HG03196 (cell line): ENCODE results near the gene PLXNA3.
A peak's percentile ranks its signal among the peaks of the same experiment; 100 is the strongest.
"Not testable (repeated sequence)": the region's sequence is repeated elsewhere in the genome, so short reads cannot be mapped to it uniquely, and the experiment has no call there.

Experiments
- ATAC-seq: cut with Tn5 transposase; IDR thresholded peaks from one replicate; pipeline ENCODE4 v1.9.1; 2021; ENCODE audit not compliant: unreplicated experiment

PLXNA3 gene

GRCh38 chrX:154495472-154495922 lies 37.4 kb downstream of the PLXNA3 start:
- ATAC-seq, result no peak

DNA sequence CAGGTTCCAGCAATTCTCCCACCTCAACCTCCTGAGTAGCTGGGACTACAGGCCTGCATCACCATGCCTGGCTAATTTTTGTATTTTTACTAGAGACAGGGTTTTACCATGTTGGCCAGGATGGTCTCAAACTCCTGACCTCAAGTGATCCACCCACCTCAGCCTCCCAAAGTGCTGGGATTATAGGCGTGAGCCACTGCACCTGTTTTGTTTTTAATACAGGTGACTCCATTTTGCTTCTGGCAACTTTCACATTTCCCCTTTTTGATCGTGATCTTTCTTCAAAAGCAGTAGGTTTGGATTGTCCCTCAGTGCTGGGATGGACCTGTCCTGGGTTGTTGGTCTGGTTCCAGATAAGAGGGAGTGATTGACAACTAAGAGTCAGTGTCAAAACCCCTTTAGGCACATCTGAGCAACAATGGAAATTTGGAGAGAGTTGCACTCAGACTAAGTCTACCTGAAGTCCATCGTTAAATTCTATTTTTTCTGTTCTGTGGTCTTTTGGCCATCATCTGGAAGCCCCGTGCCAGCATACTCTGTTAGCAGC lies 38.6 kb downstream of the PLXNA3 start:
- not testable (repeated sequence) for ATAC-seq

DNA sequence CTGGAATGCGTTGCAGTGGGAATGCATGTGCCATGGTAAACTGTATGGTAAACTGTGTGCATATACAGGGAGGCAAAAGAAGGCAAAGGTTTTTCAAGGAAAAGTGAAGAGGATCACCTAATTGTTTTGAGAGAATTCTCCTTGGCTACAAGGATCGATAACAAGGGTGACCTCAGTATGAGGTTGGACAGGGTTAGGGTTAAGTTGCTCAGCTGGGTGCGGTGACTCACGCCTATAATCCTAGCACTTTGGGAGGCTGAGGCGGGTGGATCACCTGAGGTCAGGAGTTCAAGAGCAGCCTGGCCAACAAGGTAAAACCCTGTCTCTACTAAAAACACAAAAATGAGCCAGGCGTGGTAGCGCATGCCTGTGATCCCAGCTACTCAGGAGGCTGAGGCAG lies 43.3 kb downstream of the PLXNA3 start:
- not testable (repeated sequence) for ATAC-seq

DNA sequence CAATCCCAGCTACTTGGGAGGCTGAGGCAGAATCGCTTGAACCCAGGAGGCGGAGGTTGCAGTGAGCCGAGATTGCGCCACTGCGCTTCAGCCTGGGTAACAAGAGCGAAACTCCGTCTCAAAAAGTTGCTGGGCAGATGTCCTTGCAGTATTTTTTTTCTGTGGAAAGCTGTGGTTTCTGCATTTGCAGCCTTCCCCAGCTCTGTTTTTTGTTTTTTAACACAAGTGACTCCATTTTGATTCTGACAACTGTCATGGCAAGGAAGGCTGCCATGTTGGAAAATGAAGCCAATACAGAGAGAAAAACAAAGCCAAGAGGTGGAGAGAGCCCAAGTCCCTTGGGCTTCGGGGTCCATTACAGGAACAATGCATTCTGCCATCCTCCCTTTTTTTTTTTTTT lies 44.0 kb downstream of the PLXNA3 start:
- no peak for ATAC-seq

DNA sequence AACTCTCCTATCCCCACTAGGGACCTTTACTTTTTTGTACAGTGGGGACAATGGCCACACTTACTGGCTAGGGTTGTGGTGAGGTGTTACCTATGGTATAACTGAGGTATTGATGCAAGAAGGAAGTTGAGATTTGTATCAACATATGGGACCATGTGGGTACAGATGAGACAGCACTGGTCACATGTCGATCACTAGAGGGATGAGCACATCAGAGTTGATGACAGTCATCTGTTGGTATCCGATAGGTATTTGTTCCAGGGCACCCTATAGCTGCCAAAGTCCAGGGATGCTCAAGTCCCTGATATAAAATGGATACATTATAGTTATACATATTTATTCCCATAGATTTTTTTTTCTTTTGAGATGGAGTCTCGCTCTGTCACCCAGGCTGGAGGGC lies 44.9 kb downstream of the PLXNA3 start:
- ATAC-seq, result no peak

- no peak for ATAC-seq
These were observed 47.7 kb downstream of the PLXNA3 start for GRCh38 chrX:154505734-154506133.

GRCh38 chrX:154506483-154507332 lies 48.6 kb downstream of the PLXNA3 start:
- no peak for ATAC-seq

GRCh38 chrX:154507673-154508383 lies 49.7 kb downstream of the PLXNA3 start:
- ATAC-seq, result no peak

- ATAC-seq, result no peak
These were observed 50.3 kb downstream of the PLXNA3 start for GRCh38 chrX:154508384-154508745.

DNA sequence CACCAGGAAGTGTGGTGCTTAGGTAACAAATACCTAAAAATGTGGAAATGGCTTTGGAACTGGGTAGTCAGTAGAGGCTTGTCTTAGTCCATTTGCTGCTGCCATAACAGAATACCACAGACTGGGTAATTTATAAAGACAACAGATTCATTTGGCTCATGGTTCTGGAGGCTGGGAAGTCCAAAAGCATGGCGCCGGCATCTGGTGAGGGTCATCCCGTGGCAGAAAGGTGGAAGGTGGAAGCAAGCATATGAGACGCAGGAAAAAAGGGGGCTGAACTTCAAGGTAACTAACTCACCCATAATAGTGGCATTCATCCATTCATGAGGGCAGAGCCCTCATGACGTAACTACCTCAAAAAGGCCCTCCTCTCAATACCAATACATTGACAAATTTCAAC lies 51.4 kb downstream of the PLXNA3 start:
- ATAC-seq, result no peak

GRCh38 chrX:154511761-154512160 lies 53.7 kb downstream of the PLXNA3 start:
- no peak for ATAC-seq

DNA sequence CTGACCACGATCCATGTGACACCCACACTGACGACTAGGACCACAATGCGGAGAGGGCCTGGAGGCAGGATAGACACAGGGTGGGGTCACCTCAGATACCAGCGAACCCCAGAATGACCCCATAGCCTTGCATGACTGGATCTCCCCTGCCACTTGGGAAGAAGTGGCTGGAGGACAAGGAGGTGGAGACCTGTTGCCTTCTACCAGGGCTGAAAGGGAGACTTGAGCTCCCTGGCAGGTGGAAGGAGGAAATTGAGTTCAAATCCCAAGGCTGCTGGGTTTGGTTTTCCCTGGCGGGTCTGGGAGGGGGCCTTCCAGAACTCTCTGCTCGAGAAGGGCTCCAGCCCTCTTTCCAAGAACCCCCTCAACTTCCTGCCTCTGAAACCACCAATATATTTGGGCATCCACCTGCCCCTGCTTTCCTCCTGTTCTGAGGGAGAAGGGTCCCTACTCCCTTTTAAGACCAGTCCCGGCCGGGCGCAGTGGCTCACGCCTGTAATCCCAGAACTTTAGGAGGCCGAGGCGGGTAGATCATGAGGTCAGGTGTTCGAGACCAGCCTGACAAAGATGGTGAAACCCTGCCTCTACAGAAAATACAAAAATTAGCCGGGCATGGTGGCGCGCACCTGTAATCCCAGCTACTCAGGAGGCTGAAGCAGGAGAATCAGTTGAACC lies 54.9 kb downstream of the PLXNA3 start:
- no peak for ATAC-seq

DNA sequence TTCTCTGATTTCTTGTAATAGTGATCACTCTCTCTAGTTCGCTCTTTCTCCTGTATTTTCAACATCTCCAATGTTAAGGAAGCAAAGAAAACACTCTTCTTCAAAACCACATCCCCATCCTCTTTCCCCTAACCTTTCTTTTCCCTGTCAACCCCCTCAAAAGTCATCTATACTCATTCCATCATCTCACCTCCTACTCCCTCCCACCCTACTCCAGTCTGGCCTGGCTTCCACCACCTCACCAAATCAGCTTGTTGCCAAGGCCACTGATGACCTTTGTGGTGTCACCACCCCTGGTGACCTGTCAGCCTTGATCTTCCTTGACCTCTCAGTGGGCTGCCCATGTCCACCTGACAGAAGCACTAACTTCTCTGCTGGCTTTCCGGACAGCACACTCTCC lies 55.6 kb downstream of the PLXNA3 start:
- ATAC-seq, result no peak

- ATAC-seq, result no peak
These were observed 57.2 kb downstream of the PLXNA3 start for GRCh38 chrX:154515090-154515965.

- ATAC-seq, result peak; percentile 94
These were observed 58.0 kb downstream of the PLXNA3 start, which contains the start of gene FAM3A for GRCh38 chrX:154515966-154516655. Gene FAM3A (minus strand): TSS chrX:154516232. CDS start chrX:154515772, 460 bp downstream.

DNA sequence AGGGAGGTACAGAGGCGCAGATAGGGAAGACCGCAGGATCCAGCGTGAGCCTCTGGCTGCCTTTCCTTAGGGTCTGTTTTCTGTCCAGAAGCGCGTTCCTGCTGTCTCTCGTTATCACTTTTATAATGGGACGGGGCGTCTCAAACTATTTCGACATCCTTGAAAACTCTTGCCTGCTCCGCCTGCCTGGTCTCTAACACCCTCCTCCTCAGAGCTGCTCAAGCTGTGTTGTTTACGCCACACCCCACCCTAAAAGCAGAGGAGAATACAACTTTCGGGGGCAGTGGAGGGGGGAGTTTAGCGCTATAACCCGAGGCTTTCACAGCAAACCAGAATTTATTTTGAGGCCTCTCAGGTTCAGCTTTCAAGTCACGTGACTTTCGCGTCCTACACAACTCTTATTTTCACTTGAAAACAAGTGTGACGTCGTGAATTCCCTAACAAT lies 58.6 kb downstream of the PLXNA3 start:
- no peak for ATAC-seq

DNA sequence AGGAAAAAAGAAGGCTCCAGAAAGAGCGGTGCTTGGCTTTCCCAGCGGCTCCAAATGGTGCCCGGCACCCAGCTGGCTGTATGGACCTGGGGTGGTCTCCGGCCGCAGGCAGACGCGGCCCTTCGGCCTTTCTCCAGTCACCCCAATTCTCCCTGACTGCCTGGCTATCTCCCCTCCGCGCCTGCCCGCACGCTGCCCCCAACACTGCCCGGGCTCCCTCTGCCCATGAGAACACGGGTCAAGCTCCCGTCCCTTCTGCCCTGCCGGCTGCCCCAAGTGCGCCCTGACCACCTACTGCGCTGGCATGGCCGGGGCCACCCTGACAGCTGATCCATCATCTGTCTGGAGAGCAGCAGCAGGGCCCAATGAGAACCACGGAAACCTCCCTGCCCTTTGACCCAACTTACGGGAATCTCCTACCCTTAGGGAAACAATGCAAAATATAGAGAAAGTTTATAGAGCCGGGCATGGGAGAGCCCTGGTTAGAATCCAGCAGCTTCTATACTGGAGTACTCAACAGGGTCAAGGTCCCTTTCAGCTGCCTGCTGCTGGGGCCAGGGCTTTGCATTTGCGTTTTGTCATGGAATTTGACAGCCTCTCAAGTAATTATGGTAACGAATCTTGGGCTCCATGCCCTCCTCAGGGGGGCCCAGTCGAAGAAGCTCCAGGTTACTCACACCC lies 59.2 kb downstream of the PLXNA3 start:
- no peak for ATAC-seq

GRCh38 chrX:154519389-154519788 lies 61.3 kb downstream of the PLXNA3 start:
- no peak for ATAC-seq
